CD4-positive, alpha-beta T cell (primary cell): ENCODE measurements around the gene CMTM4. TPM values are rescaled to one million over a fixed set of nuclear protein-coding genes. Genes with fewer than 3 reads are reported as not detected.
"Not testable (repeated sequence)": the region's sequence is repeated elsewhere in the genome, so short reads cannot be mapped to it uniquely, and the experiment has no call there.

Experiments used
- ATAC-seq: fragments of 200-7000 bp; cut with Tn5 transposase; one replicate; pipeline ENCODE4 v1.10.0; 2022; ENCODE audit warnings: mild to moderate bottlenecking; ENCODE audit not compliant: poor library complexity
- CTCF ChIA-PET: fragments of 350-600 bp; sonication (Branson Sonifier 250); formaldehyde crosslinking; loops from one replicate; lab custom pipeline; 2021; ENCODE audit warnings: antibody characterized with exemption, inconsistent platforms; lab: Charles Lee
- POLR2A ChIA-PET: fragments of 350-600 bp; sonication (Branson Sonifier 250); formaldehyde crosslinking; loops from one replicate; lab custom pipeline; 2021; ENCODE audit warnings: antibody characterized with exemption, inconsistent platforms; lab: Charles Lee
- DNase-seq, 14 experiments: peaks; one replicate each; pipeline ENCODE4 v3.0.0-alpha.2; 2013 to 2020; ENCODE audit warnings: mixed read lengths in 2 of 14
- H3K27ac ChIP-seq, 2 donors: one replicate each; pipeline versions ENCODE4 v1.5.1 to v1.7.0; 2013; ENCODE audit warnings: low read length in 2 of 2, low read depth in 1 of 2, mild to moderate bottlenecking in 1 of 2
- H3K27me3 ChIP-seq, 2 experiments: 1 replicate in 1 of 2; 2 replicates in 1 of 2; pipeline versions ENCODE4 v1.6.1 to v1.7.0; 2013; ENCODE audit warnings: low read length in 2 of 2, control low read depth in 1 of 2, mild to moderate bottlenecking in 1 of 2, moderate library complexity in 1 of 2; ENCODE audit not compliant: insufficient read depth in 2 of 2, control insufficient read depth in 1 of 2
- H3K36me3 ChIP-seq: one replicate; pipeline ENCODE4 v1.6.1; 2013; ENCODE audit warnings: low read length, control low read depth; ENCODE audit not compliant: insufficient read depth
- H3K4me1 ChIP-seq: one replicate; pipeline ENCODE4 v1.6.1; 2013; ENCODE audit warnings: low read length, control low read depth; ENCODE audit not compliant: insufficient read depth
- H3K4me3 ChIP-seq: one replicate; pipeline ENCODE4 v1.5.1; 2013; ENCODE audit warnings: mild to moderate bottlenecking, low read length, moderate library complexity
- H3K9me3 ChIP-seq, 2 experiments: 1 replicate in 1 of 2; 2 replicates in 1 of 2; pipeline versions ENCODE4 v1.6.1 to v1.7.0; 2013; ENCODE audit warnings: low read length in 2 of 2, mild to moderate bottlenecking in 2 of 2, control low read depth in 1 of 2, moderate library complexity in 1 of 2; ENCODE audit not compliant: control insufficient read depth in 1 of 2, insufficient read depth in 1 of 2
- H3K27ac Mint-ChIP-seq: one replicate; pipeline ENCODE4 v1.8.0; 2020; ENCODE audit warnings: mixed read lengths
- H3K27me3 Mint-ChIP-seq: one replicate; pipeline ENCODE4 v1.8.0; 2021; ENCODE audit warnings: mixed read lengths
- H3K36me3 Mint-ChIP-seq: one replicate; pipeline ENCODE4 v1.8.0; 2021; ENCODE audit warnings: low read depth, mixed read lengths
- H3K4me1 Mint-ChIP-seq: one replicate; pipeline ENCODE4 v1.8.0; 2021; ENCODE audit warnings: low read depth, mixed read lengths
- H3K4me3 Mint-ChIP-seq: one replicate; pipeline ENCODE4 v1.8.0; 2020; ENCODE audit warnings: mild to moderate bottlenecking, mixed read lengths
- H3K9me3 Mint-ChIP-seq: one replicate; pipeline ENCODE4 v1.8.0; 2020; ENCODE audit warnings: mixed read lengths
- intact Hi-C, 2 experiments: fragments of 100-400 bp; cut with DNase I in 1 of 2; cut with micrococcal nuclease in 1 of 2; formaldehyde crosslinking; loops; one replicate each; pipeline versions ENCODE4 v1.15.1 to v1.9.0; 2023 to 2025; cut with DNase I, micrococcal nuclease
- total RNA-seq, 174 experiments: library from RNA in 2 of 174; stranded (reverse) in 2 of 174; gene quantifications; one replicate each; pipeline ENCODE4 v1.2.3 and lab custom pipeline; 2021 to 2026
- TF ChIP-seq, protein P1 (sequence below): fragments of 200-600 bp; IDR thresholded peaks from one replicate; pipeline ENCODE4 v1.8.0; 2022; ENCODE audit warnings: antibody characterized with exemption, mild to moderate bottlenecking

Gene CMTM4
- total RNA-seq, 2 experiments from 2014 or later, result 1.1 to 1.6 TPM

DNA sequence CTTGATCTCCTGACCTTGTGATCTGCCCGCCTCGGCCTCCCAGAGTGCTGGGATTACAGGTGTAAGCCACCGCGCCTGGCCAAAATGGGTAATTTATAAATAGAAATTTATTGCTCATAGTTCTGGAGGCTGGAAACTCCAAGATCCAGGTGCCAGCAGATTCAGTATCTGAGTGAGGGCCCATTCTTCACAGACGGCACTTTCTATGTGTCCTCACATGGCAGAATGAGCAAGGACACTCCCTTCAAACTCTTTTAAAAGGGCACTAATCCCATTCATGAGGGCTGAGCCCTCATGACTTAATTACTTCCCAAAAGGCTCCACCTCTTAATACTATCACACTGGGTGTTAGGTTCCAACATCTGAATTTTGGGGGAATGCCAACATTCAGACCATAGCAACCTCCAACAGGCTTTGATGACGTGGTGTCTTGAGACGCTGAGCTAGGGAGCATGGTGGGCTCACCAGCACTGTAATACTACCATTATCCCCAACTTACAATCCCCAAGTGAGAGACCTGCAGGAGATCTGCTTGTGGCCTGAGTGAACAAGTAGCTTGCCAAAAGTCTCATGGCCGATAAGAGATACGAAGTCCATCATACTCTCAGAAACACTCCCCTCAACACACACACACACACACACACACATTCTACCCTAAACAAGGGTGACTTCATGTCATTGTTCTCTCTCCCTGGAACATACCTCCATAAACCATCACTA, 8.5 kb downstream of the CMTM4 start:
- no peaks in the 10 kb centered on the region for H3K4me1 Mint-ChIP-seq
- no peaks in the 10 kb centered on the region for H3K4me1 ChIP-seq
- no peaks in the 10 kb centered on the region for H3K36me3 ChIP-seq
- no peaks in the 10 kb centered on the region for H3K36me3 Mint-ChIP-seq
- H3K27me3 Mint-ChIP-seq, result no peaks in the 10 kb centered on the region
- no peak overlapping the region for H3K27ac ChIP-seq
- ChIA-PET POLR2A (no interaction called here), CTCF (no interaction called here)
- intact Hi-C loops, result no loop called here
- H3K9me3 Mint-ChIP-seq, result no peaks in the 10 kb centered on the region
- no peak overlapping the region for H3K4me3 Mint-ChIP-seq
- H3K27me3 ChIP-seq, result no peaks in the 10 kb centered on the region
- TF ChIP-seq, protein P1, sequence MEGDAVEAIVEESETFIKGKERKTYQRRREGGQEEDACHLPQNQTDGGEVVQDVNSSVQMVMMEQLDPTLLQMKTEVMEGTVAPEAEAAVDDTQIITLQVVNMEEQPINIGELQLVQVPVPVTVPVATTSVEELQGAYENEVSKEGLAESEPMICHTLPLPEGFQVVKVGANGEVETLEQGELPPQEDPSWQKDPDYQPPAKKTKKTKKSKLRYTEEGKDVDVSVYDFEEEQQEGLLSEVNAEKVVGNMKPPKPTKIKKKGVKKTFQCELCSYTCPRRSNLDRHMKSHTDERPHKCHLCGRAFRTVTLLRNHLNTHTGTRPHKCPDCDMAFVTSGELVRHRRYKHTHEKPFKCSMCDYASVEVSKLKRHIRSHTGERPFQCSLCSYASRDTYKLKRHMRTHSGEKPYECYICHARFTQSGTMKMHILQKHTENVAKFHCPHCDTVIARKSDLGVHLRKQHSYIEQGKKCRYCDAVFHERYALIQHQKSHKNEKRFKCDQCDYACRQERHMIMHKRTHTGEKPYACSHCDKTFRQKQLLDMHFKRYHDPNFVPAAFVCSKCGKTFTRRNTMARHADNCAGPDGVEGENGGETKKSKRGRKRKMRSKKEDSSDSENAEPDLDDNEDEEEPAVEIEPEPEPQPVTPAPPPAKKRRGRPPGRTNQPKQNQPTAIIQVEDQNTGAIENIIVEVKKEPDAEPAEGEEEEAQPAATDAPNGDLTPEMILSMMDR, result no peak
- no peaks in the 10 kb centered on the region for H3K9me3 ChIP-seq
- no peak for DNase-seq
- no peak for ATAC-seq
- no peak overlapping the region for H3K27ac Mint-ChIP-seq
- H3K4me3 ChIP-seq, result no peak overlapping the region

GRCh38 chr16:66685501-66686115, 10.9 kb downstream of the CMTM4 start:
- H3K27me3 Mint-ChIP-seq, H3K27me3 ChIP-seq, DNase-seq, H3K4me1 Mint-ChIP-seq, intact Hi-C loops, POLR2A ChIA-PET, H3K9me3 Mint-ChIP-seq, H3K27ac ChIP-seq, H3K4me3 Mint-ChIP-seq, H3K9me3 ChIP-seq, H3K4me1 ChIP-seq, H3K27ac Mint-ChIP-seq, H3K36me3 ChIP-seq, H3K4me3 ChIP-seq, H3K36me3 Mint-ChIP-seq, ATAC-seq: not testable (repeated sequence)
- CTCF ChIA-PET, result interaction anchor here (0.7 kb wide), 1 partner anchor 22 kb away, joined by 3 read pairs; no protein-coding TSS in a partner anchor

DNA sequence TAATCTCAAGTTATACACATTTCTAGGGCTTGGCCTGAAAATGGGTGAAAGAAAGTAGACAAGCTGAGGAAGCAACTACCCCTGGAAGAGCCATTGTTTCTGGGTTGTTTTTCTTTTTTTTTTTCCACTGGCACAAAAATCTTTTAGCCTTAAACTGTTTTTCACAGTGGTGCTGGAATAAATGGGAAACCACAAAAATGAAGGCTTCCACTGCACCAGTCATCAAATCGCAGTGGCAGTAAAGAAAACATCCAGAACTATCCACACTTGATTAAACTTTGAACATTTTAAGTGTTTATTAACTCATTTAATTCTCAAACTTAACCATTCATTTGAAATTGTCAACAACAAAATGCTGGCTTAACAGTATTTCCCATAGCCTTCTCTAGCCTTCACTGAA, 14.3 kb downstream of the CMTM4 start:
- ATAC-seq, result no peak

More for the DNA sequence above, 14.3 kb downstream of the CMTM4 start:
- Mint-ChIP-seq H3K4me3 (no peak overlapping the region), H3K9me3 (no peaks in the 10 kb centered on the region), H3K4me1 (no peaks in the 10 kb centered on the region), H3K27ac (no peak overlapping the region), H3K36me3 (no peaks in the 10 kb centered on the region), H3K27me3 (no peaks in the 10 kb centered on the region)
- intact Hi-C loops, result no loop called here
- Histone ChIP-seq H3K27ac (no peak overlapping the region), H3K4me1 (no peaks in the 10 kb centered on the region), H3K4me3 (no peak overlapping the region), H3K27me3 (no peaks in the 10 kb centered on the region), H3K9me3 (no peaks in the 10 kb centered on the region), H3K36me3 (no peaks in the 10 kb centered on the region)
- TF ChIP-seq, protein P1, result no peak
- POLR2A ChIA-PET, result no interaction called here
- no peak for DNase-seq
- CTCF ChIA-PET, result no interaction called here
